IMR-90 (cell line): ENCODE measurements around the gene SRSF4. TPM values are rescaled to one million over a fixed set of nuclear protein-coding genes. Genes with fewer than 3 reads are reported as not detected.
A peak's percentile ranks its signal among the peaks of the same experiment; 100 is the strongest.

Experiments
- ATAC-seq: fragments of 200-7000 bp; cut with Tn5 transposase; 2 replicates; pipeline ENCODE4 v1.9.1; 2020; ENCODE audit warnings: low read depth, mild to moderate bottlenecking, moderate library complexity
- BruUV-seq: library from RNA; stranded (reverse); fragments of 400-500 nt; replicated peaks from 2 replicates; lab custom pipeline; 2021; lab: Mats Ljungman, UMichigan
- CTCF ChIA-PET: fragments of 300-600 bp; formaldehyde crosslinking; extraction: SDS; loops from one replicate; lab custom pipeline; 2021; ENCODE audit warnings: antibody characterized with exemption; lab: Yijun Ruan, JAX
- POLR2A ChIA-PET: fragments of 300-600 bp; sonication (Branson Sonifier 250); formaldehyde crosslinking; loops from one replicate; lab custom pipeline; 2022; ENCODE audit warnings: antibody characterized with exemption; ENCODE audit not compliant: unreplicated experiment; lab: Charles Lee
- DNase-seq: peaks from one replicate; pipeline ENCODE4 v3.0.0; 2013
- H2AFZ ChIP-seq: replicated peaks from 2 replicates; pipeline ENCODE3; 2013; ENCODE audit warnings: low read length, mild to moderate bottlenecking; ENCODE audit not compliant: poor library complexity
- H2AK5ac ChIP-seq: 2 replicates; pipeline ENCODE4 v1.6.1; 2013; ENCODE audit warnings: low read depth, low read length, inconsistent platforms
- H2AK9ac ChIP-seq: replicated peaks from 2 replicates; pipeline ENCODE3; 2013; ENCODE audit warnings: mild to moderate bottlenecking, low read depth, low read length, moderate library complexity; ENCODE audit not compliant: poor library complexity
- H2BK120ac ChIP-seq: 2 replicates; pipeline ENCODE4 v1.6.1; 2013; ENCODE audit warnings: low read depth, low read length, inconsistent platforms
- H2BK15ac ChIP-seq: 3 replicates; pipeline ENCODE4 v1.6.1; 2013; ENCODE audit warnings: low read depth, low read length, inconsistent platforms
- H2BK20ac ChIP-seq: 2 replicates; pipeline ENCODE4 v1.6.1; 2013; ENCODE audit warnings: low read depth, mild to moderate bottlenecking, inconsistent platforms, low read length, moderate library complexity
- H2BK5ac ChIP-seq: 2 replicates; pipeline ENCODE4 v1.6.1; 2013; ENCODE audit warnings: mild to moderate bottlenecking, low read depth, low read length, inconsistent platforms; ENCODE audit not compliant: poor library complexity, severe bottlenecking
- H3K14ac ChIP-seq: replicated peaks from 2 replicates; pipeline ENCODE4 v1.6.1; 2013; ENCODE audit warnings: low read depth, low read length, inconsistent platforms
- H3K18ac ChIP-seq: 2 replicates; pipeline ENCODE4 v1.6.1; 2013; ENCODE audit warnings: low read depth, low read length, control low read depth
- H3K23ac ChIP-seq: 2 replicates; pipeline ENCODE4 v1.6.1; 2013; ENCODE audit warnings: low read depth, low read length, inconsistent platforms
- H3K27ac ChIP-seq: 2 replicates; pipeline ENCODE4 v1.5.1; 2013; ENCODE audit warnings: mild to moderate bottlenecking, control low read depth, low read length; ENCODE audit not compliant: insufficient read depth
- H3K27me3 ChIP-seq: 2 replicates; pipeline ENCODE4 v1.6.1; 2013; ENCODE audit warnings: low read length; ENCODE audit not compliant: control insufficient read depth, insufficient read depth
- H3K36me3 ChIP-seq: 2 replicates; pipeline ENCODE4 v1.6.1; 2013; ENCODE audit warnings: low read length, mixed read lengths; ENCODE audit not compliant: control insufficient read depth, insufficient read depth
- H3K4ac ChIP-seq: 2 replicates; pipeline ENCODE4 v1.6.1; 2013; ENCODE audit warnings: low read depth, low read length, inconsistent platforms
- H3K4me1 ChIP-seq: 2 replicates; pipeline ENCODE4 v1.6.1; 2013; ENCODE audit warnings: low read length, mixed read lengths; ENCODE audit not compliant: control insufficient read depth, insufficient read depth
- H3K4me2 ChIP-seq: 2 replicates; pipeline ENCODE4 v1.6.1; 2013; ENCODE audit warnings: low read depth, mild to moderate bottlenecking, control low read depth, low read length, moderate library complexity
- H3K4me3 ChIP-seq: 2 replicates; pipeline ENCODE4 v1.5.1; 2013; ENCODE audit warnings: low read depth, mild to moderate bottlenecking, control low read depth, low read length, moderate library complexity; ENCODE audit not compliant: insufficient read depth
- H3K56ac ChIP-seq: 2 replicates; pipeline ENCODE4 v1.6.1; 2013; ENCODE audit warnings: low read length, inconsistent platforms; ENCODE audit not compliant: insufficient read depth; ENCODE audit errors: extremely low read depth
- H3K79me1 ChIP-seq, 2 experiments: 2 replicates each; pipeline ENCODE4 v1.6.1; 2013; ENCODE audit warnings: low read length in 2 of 2, inconsistent platforms in 1 of 2, low read depth in 1 of 2
- H3K9ac ChIP-seq: 2 replicates; pipeline ENCODE4 v1.6.1; 2013; ENCODE audit warnings: low read depth, low read length, control low read depth
- H3K9me1 ChIP-seq: 2 replicates; pipeline ENCODE4 v1.6.1; 2013; ENCODE audit warnings: low read length, inconsistent platforms; ENCODE audit not compliant: insufficient read depth
- H3K9me3 ChIP-seq: 2 replicates; pipeline ENCODE4 v1.6.1; 2013; ENCODE audit warnings: low read length; ENCODE audit not compliant: control insufficient read depth, insufficient read depth
- H4K20me1 ChIP-seq: 2 replicates; pipeline ENCODE4 v1.6.1; 2013; ENCODE audit warnings: low read length, inconsistent platforms; ENCODE audit not compliant: insufficient read depth
- H4K5ac ChIP-seq: 2 replicates; pipeline ENCODE4 v1.6.1; 2013; ENCODE audit warnings: mild to moderate bottlenecking, low read depth, low read length, control low read depth
- H4K8ac ChIP-seq, 2 experiments: 2 replicates each; pipeline ENCODE4 v1.6.1; 2013; ENCODE audit warnings: low read depth in 2 of 2, low read length in 2 of 2, control low read depth in 1 of 2, inconsistent platforms in 1 of 2
- H4K91ac ChIP-seq: 2 replicates; pipeline ENCODE4 v1.6.1; 2013; ENCODE audit warnings: low read depth, low read length, inconsistent platforms; ENCODE audit not compliant: insufficient read depth
- CEBPB ChIP-seq: IDR thresholded peaks from 2 replicates; pipeline ENCODE4 v1.6.1; 2012; ENCODE audit warnings: low read depth, low read length, improper control_type of control experiment
- CHD1 ChIP-seq: IDR thresholded peaks from 2 replicates; pipeline ENCODE4 v1.6.1; 2012; ENCODE audit warnings: low read depth, low read length, improper control_type of control experiment
- FOS ChIP-seq: fragments of 150-350 bp; IDR thresholded peaks from 2 replicates; pipeline ENCODE4 v1.6.1; 2016; ENCODE audit warnings: low read depth, low read length
- NFE2L2 ChIP-seq: fragments of 150-350 bp; IDR thresholded peaks from 2 replicates; pipeline ENCODE4 v1.6.1; 2016; ENCODE audit warnings: low read depth, mild to moderate bottlenecking, low read length
- RCOR1 ChIP-seq: IDR thresholded peaks from 2 replicates; pipeline ENCODE4 v1.6.1; 2012; ENCODE audit warnings: mild to moderate bottlenecking, low read length, improper control_type of control experiment; ENCODE audit not compliant: insufficient replicate concordance
- WGBS, 2 experiments: methylation state at CpG; one replicate each; pipeline versions ENCODE4 v1.1.5 to v1.1.7; 2013; ENCODE audit warnings: missing lambda C conversion rate in 2 of 2; ENCODE audit not compliant: insufficient read length in 1 of 2; ENCODE audit errors: extremely low coverage in 2 of 2; 5-methylcytosine and 5-hydroxymethylcytosine counted together
- dilution Hi-C: fragments of 300-500 bp; cut with HindIII; formaldehyde crosslinking; loops from one replicate; pipeline ENCODE4 v1.14.3; 2018; ENCODE audit warnings: low sequenced_read_pairs; ENCODE audit not compliant: unreplicated experiment
- in situ Hi-C: fragments of 300-500 bp; cut with MboI; formaldehyde crosslinking; loops from 3 replicates; pipeline ENCODE4 v1.14.3; 2019; ENCODE audit warnings: low sequenced_read_pairs, inconsistent platforms, mixed read lengths
- intact Hi-C: fragments of 100-400 bp; cut with micrococcal nuclease; formaldehyde crosslinking; loops from 2 replicates; pipeline ENCODE4 v1.10.0; 2022
- polyA plus RNA-seq, 3 experiments: library from polyadenylated mRNA; depleted of rRNA; stranded (reverse); fragments of >200 nt; gene quantifications; 2 replicates each; pipeline ENCODE4 v1.2.3, GENCODE V29; 2012; ENCODE audit warnings: low replicate concordance in 1 of 3
- total RNA-seq: library from RNA; depleted of rRNA; stranded (reverse); fragments of >200 nt; gene quantifications from 2 replicates; pipeline ENCODE4 v1.2.3, GENCODE V29; 2012

SRSF4 gene
- total and polyA plus RNA-seq, 2 of the 4 experiments (the other 2 are of a cell fraction): 20.8 to 48.5 TPM

- peak overlapping the region; percentile 84 for H2BK120ac ChIP-seq
- peak overlapping the region; percentile 9; the same call in 1 of the 3 replicates for H2BK15ac ChIP-seq
- H3K27me3 ChIP-seq: no peaks in the 10 kb centered on the region
- peak overlapping the region; percentile 40; the same call in 1 of the 2 replicates for H4K91ac ChIP-seq
- H3K79me1 ChIP-seq: peaks cover 0 to 20% of the 10 kb centered on the region in 2 experiments; a peak in 2 of 4 replicates
- peaks cover 28% of the 10 kb centered on the region for H3K9me1 ChIP-seq
- peak overlapping the region; percentile 78 for H3K4ac ChIP-seq
- H3K23ac ChIP-seq: peak overlapping the region; percentile 36; the same call in 1 of the 2 replicates
- peak overlapping the region; percentile 38 for H2BK20ac ChIP-seq
- WGBS, 2 experiments: no CpG with 5 or more reads among the region's 7 CpGs
- peak overlapping the region; percentile 38 for H3K14ac ChIP-seq
- H2AK5ac ChIP-seq: peak overlapping the region; percentile 60; the same call in 1 of the 2 replicates
- DNase-seq (peak; percentile 98), ATAC-seq (peak; percentile 95)
- no TSS peak for BruUV-seq
- TF ChIP-seq CEBPB: peak; percentile 66
- TF ChIP-seq RCOR1: peak; percentile 12
- peak; percentile 18; the same call in 1 of the 2 replicates for TF ChIP-seq NFE2L2
- no peak for TF ChIP-seq CHD1
- TF ChIP-seq FOS: peak; percentile 81
- peaks cover 22% of the 10 kb centered on the region for H3K36me3 ChIP-seq
- POLR2A ChIA-PET: interaction anchor here (1.4 kb wide), 1 partner anchor 16 kb away, joined by 7 read pairs; the partner anchor contains the start of gene SRSF4
- H2BK5ac ChIP-seq: peak overlapping the region; percentile 49
- H4K5ac ChIP-seq: no peak overlapping the region
- H4K8ac ChIP-seq: peak overlapping the region in 1 of 2 experiments; percentile 47; a peak in 1 of 4 replicates
- H2AK9ac ChIP-seq: peak overlapping the region; percentile 32
- H3K56ac ChIP-seq: no peak overlapping the region
- dilution Hi-C loops (no loop called here), in situ Hi-C loops (loop anchor here (5.0 kb wide), 2 partner anchors 160 to 315 kb away; no protein-coding TSS in a partner anchor), intact Hi-C loops (loop anchor here (1.0 to 10.0 kb wide), 4 partner anchors 14 to 552 kb away; partner anchors contain the start of genes RNU11 and TAF12)
- no peak overlapping the region for H3K4me2 ChIP-seq
- CTCF ChIA-PET: interaction anchor here (0.5 to 3.4 kb wide), 11 partner anchors 12 to 315 kb away, joined by 3 to 19 read pairs (median 4); partner anchors contain the start of gene SRSF4
- 0 out of 2 replicates have a peak overlapping the region, but pooled peaks have one; percentile 21 for H3K18ac ChIP-seq
- peak overlapping the region; percentile 41 for H2AFZ ChIP-seq
- no peaks in the 10 kb centered on the region for H3K9me3 ChIP-seq
- no peak overlapping the region for H3K4me3 ChIP-seq
- no peak overlapping the region for H3K9ac ChIP-seq
- peak overlapping the region; percentile 42 for H3K27ac ChIP-seq
- peaks cover 6% of the 10 kb centered on the region for H4K20me1 ChIP-seq
- peaks cover 21% of the 10 kb centered on the region for H3K4me1 ChIP-seq
These were observed 15.3 kb upstream of the SRSF4 start for GRCh38 chr1:29196863-29197589.
